Epidermal melanocyte (primary cell): ENCODE data around the gene SHISA8.
"Not testable (repeated sequence)": the region's sequence is repeated elsewhere in the genome, so short reads cannot be mapped to it uniquely, and the experiment has no call there.

ENCODE experiments used
- DNase-seq: peaks from one replicate; pipeline ENCODE4 v3.0.0; 2011; ENCODE audit warnings: low spot score; ENCODE audit not compliant: insufficient read length

SHISA8 gene

DNA sequence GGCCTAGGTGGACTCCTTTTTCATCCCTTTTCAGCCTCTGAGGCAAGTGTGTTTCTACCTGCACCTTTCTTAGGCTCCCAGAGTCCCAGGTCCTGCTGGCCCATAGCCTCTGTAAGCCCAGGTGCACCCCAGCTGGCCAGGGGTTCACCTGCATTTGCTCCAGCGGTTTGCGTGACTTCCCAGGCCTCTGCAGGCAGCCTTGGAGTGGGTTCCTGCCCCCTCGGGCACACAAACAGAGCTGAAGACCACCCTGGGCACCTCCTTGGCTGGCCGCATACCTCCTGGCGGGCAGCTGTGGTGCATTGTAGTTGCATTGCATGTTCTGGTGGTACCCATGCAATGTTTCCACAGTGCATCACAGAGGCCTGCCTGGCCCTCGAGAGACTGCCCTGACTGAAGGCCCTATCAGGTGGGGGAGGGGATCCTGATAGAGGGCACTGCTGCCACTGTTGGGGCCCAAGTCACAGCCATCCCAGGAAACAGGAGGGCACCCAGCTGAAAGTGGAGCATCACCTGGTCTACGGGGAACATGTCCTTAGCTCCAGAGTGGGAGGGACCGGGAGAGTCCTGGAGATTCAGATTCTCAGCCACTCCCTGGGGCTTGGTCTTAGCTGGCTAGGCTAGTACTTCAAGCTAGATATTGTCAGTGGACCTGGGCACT, 14.1 kb downstream of the SHISA8 start:
- DNase-seq, result no peak

GRCh38 chr22:41899992-41900651, 14.8 kb downstream of the SHISA8 start:
- no peak for DNase-seq

DNA sequence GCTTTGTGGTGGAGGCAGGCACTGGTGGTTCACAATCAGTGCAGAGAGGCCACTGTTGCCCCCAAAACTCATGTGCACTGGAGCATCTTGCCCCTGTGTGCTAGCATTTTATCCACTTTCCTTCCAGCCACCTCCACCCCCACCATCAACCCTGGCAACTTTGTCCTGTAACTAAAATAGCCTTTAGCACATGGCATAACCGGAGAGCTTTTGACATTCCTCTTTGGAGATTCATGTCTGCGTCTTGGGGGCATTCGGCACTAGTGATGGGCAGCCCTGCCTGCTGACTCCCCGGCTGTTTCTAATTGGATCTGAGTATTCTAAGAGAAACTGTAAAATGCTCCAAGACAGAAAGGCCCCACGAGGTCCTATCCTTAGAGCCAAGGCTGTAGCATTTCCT, 15.8 kb downstream of the SHISA8 start:
- no peak for DNase-seq

DNA sequence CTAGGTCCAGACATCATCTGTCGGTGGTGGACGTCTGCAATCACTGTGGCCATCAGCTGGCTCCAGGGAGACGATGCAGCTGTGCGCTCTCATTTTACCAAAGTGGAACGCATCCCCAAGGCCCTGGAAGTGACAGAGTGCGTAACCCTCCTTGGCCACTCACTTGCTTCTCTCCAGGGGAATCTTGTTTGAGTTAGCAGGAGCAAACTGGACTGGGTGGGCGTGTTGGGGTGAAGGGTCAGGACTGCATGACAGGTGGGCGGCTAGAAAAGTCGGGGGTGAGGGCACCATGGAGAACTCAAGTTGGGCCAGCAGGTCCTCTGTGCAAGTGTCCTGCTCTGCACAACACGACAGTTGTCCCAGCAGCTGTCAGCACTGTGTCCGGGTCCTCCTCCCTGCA, 16.2 kb downstream of the SHISA8 start:
- no peak for DNase-seq

GRCh38 chr22:41893591-41894375, 21.1 kb downstream of the SHISA8 start:
- no peak for DNase-seq

- DNase-seq, result no peak
Measured at GRCh38 chr22:41892721-41893120, 22.2 kb downstream of the SHISA8 start.

DNA sequence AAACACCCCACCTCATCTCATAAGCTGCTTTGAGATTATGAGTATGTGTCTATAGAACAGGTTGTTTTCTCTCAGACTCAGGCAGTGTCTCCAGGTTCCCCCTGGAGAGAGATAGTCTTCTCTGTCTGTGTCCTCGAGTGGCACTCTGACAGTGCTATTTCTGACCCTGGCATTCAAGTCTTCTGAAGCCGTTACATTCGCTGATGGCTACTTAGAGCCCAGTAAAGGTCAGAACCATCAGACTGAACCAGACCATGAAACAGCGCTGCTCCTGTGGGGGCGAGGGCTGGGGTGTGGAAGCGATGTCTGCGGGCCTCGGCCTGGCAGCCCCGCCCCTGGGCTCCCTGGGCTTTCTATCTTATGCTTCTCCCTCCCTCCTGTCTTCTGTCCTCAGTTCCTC, 23.5 kb downstream of the SHISA8 start:
- no peak for DNase-seq

- no peak for DNase-seq
Measured at GRCh38 chr22:41888627-41889200, 26.2 kb downstream of the SHISA8 start.

- DNase-seq, result no peak
Measured at GRCh38 chr22:41885516-41885915, 29.4 kb downstream of the SHISA8 start.

DNA sequence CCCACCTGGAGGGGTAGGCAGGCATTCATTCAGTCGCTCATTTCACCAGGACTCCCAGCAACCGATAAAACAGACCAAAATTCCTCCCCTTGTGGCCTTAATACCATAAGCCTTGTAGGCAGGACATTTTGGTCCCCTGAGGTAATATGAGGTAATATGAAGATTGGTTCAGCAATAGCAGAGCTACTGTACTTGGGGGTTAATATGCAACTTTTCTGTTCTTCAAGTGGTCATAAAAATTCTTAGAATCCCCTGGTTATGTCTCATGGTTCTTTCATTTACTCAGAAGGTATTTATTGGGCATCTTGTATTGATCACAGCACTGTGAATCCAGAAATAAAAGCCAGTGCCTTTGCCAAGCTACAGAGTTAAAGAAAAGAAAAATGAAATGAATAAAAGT, 29.8 kb downstream of the SHISA8 start:
- no peak for DNase-seq

DNA sequence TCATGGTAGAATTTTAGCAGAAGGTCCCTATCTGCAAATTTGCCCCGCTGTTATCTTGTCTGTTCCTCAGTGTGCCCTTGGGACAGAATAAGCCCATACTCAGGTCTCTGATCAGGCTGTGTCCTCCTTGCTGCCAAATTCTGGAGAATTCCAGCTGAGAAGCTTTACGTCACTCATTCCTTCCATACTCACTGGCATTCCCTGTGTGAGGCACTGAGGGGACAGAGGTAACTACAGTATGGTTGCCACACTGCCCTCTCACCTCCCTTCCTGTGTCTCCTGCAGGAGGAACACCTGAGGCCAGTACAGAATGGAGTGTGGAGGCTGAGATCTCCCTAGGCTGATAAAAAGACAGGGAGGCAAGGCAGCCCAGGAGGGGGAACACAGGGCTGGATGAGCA, 31.5 kb downstream of the SHISA8 start:
- no peak for DNase-seq

DNA sequence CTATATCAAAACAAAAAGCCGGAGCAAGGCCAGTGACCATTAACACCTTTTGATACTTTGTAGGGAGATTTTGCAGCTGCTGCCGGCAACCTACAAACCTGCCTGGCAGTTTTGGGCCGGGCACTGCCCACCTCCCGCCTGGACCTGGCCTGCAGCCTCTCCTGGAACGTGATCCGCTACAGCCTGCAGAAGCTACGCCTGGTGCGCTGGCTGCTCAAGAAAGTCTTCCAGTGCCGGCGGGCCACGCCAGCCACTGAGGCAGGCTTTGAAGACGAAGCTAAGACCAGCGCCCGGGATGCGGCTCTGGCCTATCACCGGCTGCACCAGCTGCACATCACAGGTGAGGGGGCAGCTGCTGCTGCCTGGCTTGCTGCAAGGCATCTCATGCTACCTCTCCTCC, 34.2 kb downstream of the SHISA8 start:
- no peak for DNase-seq

DNA sequence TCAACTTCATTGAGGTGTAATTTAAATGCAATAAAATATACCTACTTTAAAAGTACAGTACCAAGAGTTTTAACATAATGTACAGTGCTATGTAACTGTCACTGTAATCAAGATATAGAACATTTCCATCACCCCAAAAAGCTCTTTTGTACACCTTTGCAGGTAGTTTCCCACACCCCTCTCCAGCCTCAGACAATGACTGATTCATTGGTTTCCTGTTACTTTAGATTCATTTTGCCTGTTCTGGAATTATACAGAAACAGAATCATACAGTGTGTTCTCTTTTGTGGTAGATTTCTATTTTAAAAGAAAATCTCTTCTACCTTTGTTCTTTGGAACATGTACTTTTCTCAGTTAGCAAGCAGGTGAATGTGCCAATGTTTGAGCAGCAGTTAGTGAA, 38.2 kb downstream of the SHISA8 start:
- DNase-seq, result no peak

DNA sequence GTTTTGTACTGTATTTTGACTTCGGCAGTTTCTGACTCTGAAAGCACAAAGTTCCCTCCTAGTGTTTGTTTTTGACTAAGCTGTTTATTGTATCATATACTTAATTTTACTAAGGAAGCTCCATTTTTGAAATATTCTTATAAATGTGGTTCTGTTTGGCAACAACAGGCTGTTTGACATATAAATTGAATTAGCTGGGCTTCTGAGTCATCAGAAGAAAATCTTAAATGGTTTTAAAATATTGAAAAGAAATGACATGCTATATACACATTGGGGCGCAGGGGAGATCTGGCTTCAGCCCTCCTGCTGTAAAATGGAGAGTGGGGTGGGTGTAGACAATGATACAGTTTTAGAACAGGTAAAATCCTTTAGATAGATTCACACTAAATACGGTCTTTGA, 38.6 kb downstream of the SHISA8 start:
- DNase-seq, result no peak

GRCh38 chr22:41875531-41876270, 39.2 kb downstream of the SHISA8 start:
- DNase-seq, result no peak

DNA sequence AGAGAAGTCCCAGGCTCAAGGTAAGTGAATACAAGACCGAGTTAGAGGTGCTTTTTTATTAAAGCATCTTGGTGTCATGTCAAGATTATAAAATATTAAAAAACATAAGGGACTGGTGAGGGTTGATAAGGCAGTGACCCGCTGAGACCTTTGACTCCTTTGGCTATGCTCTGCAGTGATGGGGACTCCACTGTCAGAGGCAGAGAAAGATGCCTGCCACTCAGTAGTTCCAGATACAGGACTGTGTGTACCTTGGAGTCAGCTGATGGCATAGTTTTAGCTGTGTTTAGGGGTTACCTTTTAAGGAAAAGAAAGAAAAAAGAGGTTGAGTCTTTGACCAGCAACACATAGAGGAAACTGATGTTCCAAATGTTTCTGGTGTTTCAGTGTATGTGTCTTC, 40.8 kb downstream of the SHISA8 start:
- DNase-seq, result no peak

GRCh38 chr22:41873391-41873790, 41.5 kb downstream of the SHISA8 start:
- DNase-seq, result no peak

GRCh38 chr22:41870786-41871185, 44.1 kb downstream of the SHISA8 start:
- no peak for DNase-seq

GRCh38 chr22:41870081-41870480, 44.8 kb downstream of the SHISA8 start:
- not testable (repeated sequence) for DNase-seq

DNA sequence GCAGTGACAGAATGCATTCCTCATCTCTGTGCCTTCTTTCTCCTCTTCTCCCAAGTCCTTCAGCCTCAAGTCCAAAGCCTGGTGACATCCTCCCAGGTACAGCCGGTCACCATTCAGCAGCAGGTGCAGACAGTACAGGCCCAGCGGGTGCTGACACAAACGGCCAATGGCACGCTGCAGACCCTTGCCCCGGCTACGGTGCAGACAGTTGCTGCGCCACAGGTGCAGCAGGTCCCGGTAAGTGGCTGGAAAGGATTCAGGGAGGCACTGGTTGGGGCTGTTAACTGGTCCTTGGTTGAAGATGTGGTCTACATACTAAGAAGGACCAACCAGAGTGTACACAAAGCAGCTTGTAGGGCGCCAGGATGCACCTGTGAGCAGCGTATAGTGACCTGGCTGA, 46.3 kb downstream of the SHISA8 start:
- DNase-seq, result no peak

GRCh38 chr22:41863472-41863871, 51.4 kb downstream of the SHISA8 start:
- DNase-seq, result no peak
